GM12878 (cell line): ENCODE data around the gene TELO2. TPM values are rescaled to one million over a fixed set of nuclear protein-coding genes. Genes with fewer than 3 reads are reported as not detected.

ENCODE experiments used
- ATAC-seq: fragments of 200-7000 bp; cut with Tn5 transposase; 3 replicates; pipeline ENCODE4 v1.9.1; 2020; ENCODE audit warnings: mild to moderate bottlenecking, moderate library complexity
- BruUV-seq: library from RNA; stranded (reverse); fragments of 400-500 nt; replicated peaks from 2 replicates; lab custom pipeline; 2021; lab: Mats Ljungman, UMichigan
- CTCF ChIA-PET: fragments of 300-600 bp; sonication (Branson Sonifier 250); formaldehyde crosslinking; extraction: SDS; loops from one replicate; lab custom pipeline; 2021; ENCODE audit warnings: inconsistent platforms; lab: Yijun Ruan, JAX
- POLR2A ChIA-PET: fragments of 350-600 bp; formaldehyde crosslinking; extraction: SDS; loops from one replicate; lab custom pipeline; 2021; ENCODE audit warnings: inconsistent platforms; lab: Charles Lee
- RAD21 ChIA-PET: fragments of 300-600 bp; sonication (Branson Sonifier 250); formaldehyde crosslinking; loops from one replicate; lab custom pipeline; 2023; ENCODE audit warnings: antibody characterized with exemption; ENCODE audit not compliant: unreplicated experiment; lab: Charles Lee
- SMC1A ChIA-PET: fragments of 300-600 bp; sonication (Branson Sonifier 250); formaldehyde crosslinking; loops from one replicate; lab custom pipeline; 2023; ENCODE audit not compliant: unreplicated experiment, uncharacterized antibody; lab: Charles Lee
- DNase-seq: peaks from one replicate; pipeline ENCODE4 v3.0.0-alpha.2; 2011; ENCODE audit warnings: low read depth, low spot score
- FAIRE-seq: peaks from 3 replicates; lab custom pipeline; 2011; peaks lifted over from hg19 to GRCh38; lab: Jason Lieb, UNC
- H2AFZ ChIP-seq: 2 replicates; pipeline ENCODE4 v1.6.0; 2011; ENCODE audit warnings: low read depth, low read length, control low read depth; ENCODE audit not compliant: control insufficient read depth
- H3K27ac ChIP-seq: 2 replicates; pipeline ENCODE4 v1.5.1; 2011; ENCODE audit warnings: control low read depth; ENCODE audit not compliant: control insufficient read depth, insufficient read depth
- H3K27me3 ChIP-seq, 2 experiments: replicated peaks in 1 of 2; 2 replicates each; pipeline versions ENCODE4 v1.6.0 to v1.6.1; 2011; ENCODE audit warnings: low read length in 1 of 2; ENCODE audit not compliant: control insufficient read depth in 2 of 2, insufficient read depth in 2 of 2
- H3K36me3 ChIP-seq, 2 experiments: 2 replicates each; pipeline ENCODE4 v1.5.1; 2011; ENCODE audit warnings: low read length in 1 of 2; ENCODE audit not compliant: control insufficient read depth in 2 of 2, insufficient read depth in 2 of 2
- H3K4me1 ChIP-seq: 2 replicates; pipeline ENCODE4 v1.6.1; 2011; ENCODE audit warnings: mild to moderate bottlenecking, low read length, moderate library complexity, mixed read lengths; ENCODE audit not compliant: control insufficient read depth, insufficient read depth
- H3K4me2 ChIP-seq: 2 replicates; pipeline ENCODE4 v1.6.0; 2011; ENCODE audit warnings: control low read depth; ENCODE audit not compliant: control insufficient read depth, insufficient read depth
- H3K4me3 ChIP-seq: fragments of 200-600 bp; sonication (generic); 2 replicates; pipeline ENCODE4 v1.5.1; 2016
- H3K79me2 ChIP-seq: 2 replicates; pipeline ENCODE4 v1.6.0; 2011; ENCODE audit warnings: low read length; ENCODE audit not compliant: control insufficient read depth, insufficient read depth
- H3K9ac ChIP-seq: 2 replicates; pipeline ENCODE4 v1.8.0; 2011; ENCODE audit warnings: low read length, control low read depth, mixed read lengths; ENCODE audit not compliant: control insufficient read depth, insufficient read depth
- H3K9me3 ChIP-seq: replicated peaks from 3 replicates; pipeline ENCODE4 v1.5.1; 2011; ENCODE audit warnings: mild to moderate bottlenecking, low read length; ENCODE audit not compliant: control insufficient read depth, insufficient read depth
- H4K20me1 ChIP-seq: 2 replicates; pipeline ENCODE4 v1.6.0; 2011; ENCODE audit not compliant: control insufficient read depth, insufficient read depth
- ATF3 ChIP-seq: IDR thresholded peaks from 2 replicates; pipeline ENCODE4 v1.6.1; 2011; ENCODE audit warnings: low read depth, mild to moderate bottlenecking, low read length, moderate library complexity, borderline replicate concordance; ENCODE audit errors: extremely low read depth
- BRCA1 ChIP-seq: IDR thresholded peaks from 2 replicates; pipeline ENCODE4 v1.6.1; 2011; ENCODE audit warnings: low read depth, low read length, improper control_type of control experiment
- CBX3 ChIP-seq: fragments of 200-600 bp; sonication (generic); IDR thresholded peaks from 2 replicates; pipeline ENCODE4 v1.6.1; 2016; ENCODE audit warnings: low read depth, borderline replicate concordance
- ELK1 ChIP-seq: IDR thresholded peaks from 2 replicates; pipeline ENCODE4 v1.6.1; 2012; ENCODE audit warnings: low read depth, low read length, improper control_type of control experiment
- ESRRA ChIP-seq: IDR thresholded peaks from 2 replicates; pipeline ENCODE4 v1.6.1; 2012; ENCODE audit warnings: mild to moderate bottlenecking, low read length, improper control_type of control experiment
- IRF5 ChIP-seq: fragments of 450-650 bp; IDR thresholded peaks from 2 replicates; pipeline ENCODE4 v1.6.1; 2017; ENCODE audit warnings: borderline replicate concordance
- KAT2A ChIP-seq: conservative IDR thresholded peaks from 2 replicates; pipeline ENCODE4 v1.6.1; 2011; ENCODE audit warnings: low read depth, low read length; ENCODE audit not compliant: control insufficient read depth
- MYB ChIP-seq: fragments of 150-350 bp; IDR thresholded peaks from 2 replicates; pipeline ENCODE4 v1.6.1; 2014; ENCODE audit warnings: mild to moderate bottlenecking, low read depth, low read length, borderline replicate concordance
- NBN ChIP-seq: fragments of 450-650 bp; IDR thresholded peaks from 2 replicates; pipeline ENCODE4 v1.6.1; 2016
- NFYB ChIP-seq: IDR thresholded peaks from 2 replicates; pipeline ENCODE4 v1.6.1; 2011; ENCODE audit warnings: low read depth, mild to moderate bottlenecking, low read length, improper control_type of control experiment, moderate library complexity; ENCODE audit not compliant: insufficient read depth
- RFX5 ChIP-seq: IDR thresholded peaks from 2 replicates; pipeline ENCODE4 v1.6.1; 2011; ENCODE audit warnings: low read depth, low read length, improper control_type of control experiment
- SMAD1 ChIP-seq: fragments of 450-650 bp; IDR thresholded peaks from 2 replicates; pipeline ENCODE4 v1.6.1; 2018; ENCODE audit warnings: mild to moderate bottlenecking, low read depth; ENCODE audit not compliant: partially characterized antibody
- SPI1 ChIP-seq: IDR thresholded peaks from 2 replicates; pipeline ENCODE4 v1.6.1; 2011; ENCODE audit warnings: low read depth, mild to moderate bottlenecking, low read length, moderate library complexity, borderline replicate concordance; ENCODE audit not compliant: insufficient read depth
- TARDBP ChIP-seq: IDR thresholded peaks from 2 replicates; pipeline ENCODE4 v1.6.1; 2016; ENCODE audit warnings: borderline replicate concordance
- ZBED1 ChIP-seq: IDR thresholded peaks from 2 replicates; pipeline ENCODE4 v1.6.1; 2016; ENCODE audit warnings: borderline replicate concordance
- ZNF592 ChIP-seq: fragments of 450-650 bp; IDR thresholded peaks from 2 replicates; pipeline ENCODE4 v1.6.1; 2017; ENCODE audit warnings: mild to moderate bottlenecking, moderate library complexity
- ZNF622 ChIP-seq: fragments of 450-650 bp; IDR thresholded peaks from 2 replicates; pipeline ENCODE4 v1.6.1; 2017; ENCODE audit warnings: mild to moderate bottlenecking, inconsistent platforms
- WGBS: methylation state at CpG from one replicate; pipeline ENCODE4 v1.1.6; 2016; ENCODE audit warnings: low lambda C conversion rate; ENCODE audit not compliant: insufficient replicate concordance, insufficient coverage; ENCODE audit errors: missing lambda C conversion rate; 5-methylcytosine and 5-hydroxymethylcytosine counted together
- in situ Hi-C: fragments of 300-500 bp; cut with MboI; formaldehyde crosslinking; loops from 9 replicates; pipeline ENCODE4 v1.14.3; 2018; ENCODE audit warnings: mixed read lengths
- intact Hi-C: fragments of 100-400 bp; cut with micrococcal nuclease; formaldehyde crosslinking; loops from one replicate; pipeline ENCODE4 v1.14.2; 2022; ENCODE audit not compliant: unreplicated experiment
- polyA plus RNA-seq, 11 experiments: library from polyadenylated mRNA; depleted of rRNA in 4 of 11; unstranded in 6 of 11; stranded (reverse) in 5 of 11; fragments of >200 nt; fragmentation: Nextera tagmentation in 4 of 11; fragmentation: Illumina TruSeq in 1 of 11; extraction: Ambion mirVana in 4 of 11; extraction: Trizol in 1 of 11; gene quantifications; 1 replicate in 1 of 11; 2 replicates in 10 of 11; pipeline versions ENCODE4 v1.2.1 to v1.2.3, GENCODE V29; 2011 to 2016; ENCODE audit warnings: inconsistent platforms in 2 of 11, missing spikeins in 2 of 11, low read depth in 1 of 11
- total RNA-seq, 4 experiments: library from RNA; depleted of rRNA in 3 of 4; stranded (reverse); fragments of >200 nt in 3 of 4; fragmentation: Illumina TruSeq in 1 of 4; extraction: Trizol in 1 of 4; gene quantifications; 2 replicates each; pipeline versions ENCODE4 v1.2.1 to v1.2.3, GENCODE V29; 2013 to 2021

The TELO2 gene
- total and polyA plus RNA-seq, 10 of the 15 experiments (the other 5 are each of a cell fraction or from before 2014, with no cell fraction given), result 0.55 to 72.8 (median 18.6) TPM

- no peak overlapping the region for H3K4me3 ChIP-seq
- no peaks in the 10 kb centered on the region for H3K27me3 ChIP-seq
- FAIRE-seq (no peak), ATAC-seq (no peak), DNase-seq (no peak)
- 98% methylated on average over 37 of the region's 37 CpGs for WGBS
- BruUV-seq, result TSS peak; percentile 44
- H4K20me1 ChIP-seq, result no peaks in the 10 kb centered on the region
- H3K79me2 ChIP-seq, result no peaks in the 10 kb centered on the region
- H3K9me3 ChIP-seq, result no peaks in the 10 kb centered on the region
- in situ Hi-C loops, result no loop called here
- no peak overlapping the region for H3K27ac ChIP-seq
- peaks cover 5 to 11% of the 10 kb centered on the region in 2 experiments; a peak in 3 of 4 replicates for H3K36me3 ChIP-seq
- no peak overlapping the region for H3K9ac ChIP-seq
- ChIA-PET RAD21 (no interaction called here), POLR2A (no interaction called here), CTCF (no interaction called here), SMC1A (no interaction called here)
- intact Hi-C loops, result no loop called here
- TF ChIP-seq SPI1 (no peak), NFYB (no peak), ZNF592 (no peak), TARDBP (no peak), SMAD1 (no peak), ESRRA (no peak), ELK1 (no peak), IRF5 (no peak), ZBED1 (no peak), ATF3 (no peak), RFX5 (no peak), MYB (no peak), ZNF622 (no peak), KAT2A (no peak), BRCA1 (no peak), NBN (no peak), CBX3 (no peak)
- no peak overlapping the region for H2AFZ ChIP-seq
- H3K4me2 ChIP-seq, result no peak overlapping the region
- H3K4me1 ChIP-seq, result no peaks in the 10 kb centered on the region
Observed at GRCh38 chr16:1503110-1503955, 10.2 kb downstream of the TELO2 start.
